WTC11 (cell line): ENCODE results near the gene MCM3AP. TPM values are rescaled to one million over a fixed set of nuclear protein-coding genes. Genes with fewer than 3 reads are reported as not detected.

Experiments
- ATAC-seq: fragments of 200-7000 bp; cut with Tn5 transposase; 2 replicates; pipeline ENCODE4 v1.10.0; 2021; ENCODE audit warnings: mild to moderate bottlenecking, moderate library complexity
- CTCF ChIA-PET: fragments of 300-600 bp; sonication (Branson Sonifier 250); formaldehyde crosslinking; loops from one replicate; lab custom pipeline; 2021; ENCODE audit warnings: antibody characterized with exemption; lab: Charles Lee
- POLR2A ChIA-PET: fragments of 350-600 bp; sonication (Branson Sonifier 250); formaldehyde crosslinking; loops from one replicate; lab custom pipeline; 2021; ENCODE audit warnings: antibody characterized with exemption; lab: Charles Lee
- DNase-seq: peaks from one replicate; pipeline ENCODE4 v3.0.0; 2021; ENCODE audit warnings: low spot score
- H3K27ac Mint-ChIP-seq: 2 replicates; pipeline ENCODE4 v1.8.0; 2021; ENCODE audit warnings: mixed read lengths
- H3K27me3 Mint-ChIP-seq: 2 replicates; pipeline ENCODE4 v1.8.0; 2021; ENCODE audit warnings: low read depth, mild to moderate bottlenecking, moderate library complexity, mixed read lengths
- H3K36me3 Mint-ChIP-seq: 2 replicates; pipeline ENCODE4 v1.8.0; 2021; ENCODE audit warnings: mixed read lengths
- H3K4me1 Mint-ChIP-seq: 2 replicates; pipeline ENCODE4 v1.8.0; 2022; ENCODE audit warnings: mixed read lengths
- H3K4me3 Mint-ChIP-seq: 2 replicates; pipeline ENCODE4 v1.8.0; 2021; ENCODE audit warnings: mild to moderate bottlenecking, moderate library complexity, mixed read lengths
- H3K9me3 Mint-ChIP-seq: 2 replicates; pipeline ENCODE4 v1.8.0; 2021; ENCODE audit warnings: mixed read lengths
- ESRRA ChIP-seq: sonication (generic); formaldehyde crosslinking; IDR thresholded peaks from 2 replicates; pipeline ENCODE4 v1.8.1; 2022; ENCODE audit warnings: mild to moderate bottlenecking, missing genetic modification reagents, borderline replicate concordance
- GRHL2 ChIP-seq: fragments of 250-450 bp; sonication (Bioruptor Pico); IDR thresholded peaks from 2 replicates; pipeline ENCODE4 v1.8.0; 2022; ENCODE audit warnings: mild to moderate bottlenecking, moderate library complexity; ENCODE audit not compliant: insufficient replicate concordance, severe bottlenecking
- HMGA2 ChIP-seq: fragments of 250-450 bp; sonication (Bioruptor Pico); IDR thresholded peaks from 2 replicates; pipeline ENCODE4 v1.4.0; 2021; ENCODE audit warnings: mild to moderate bottlenecking, moderate library complexity
- JAZF1 ChIP-seq: fragments of 250-450 bp; sonication (Bioruptor Pico); IDR thresholded peaks from 2 replicates; pipeline ENCODE4 v1.9.0; 2021; ENCODE audit warnings: moderate library complexity, mild to moderate bottlenecking, inconsistent platforms
- JUN ChIP-seq: sonication (generic); formaldehyde crosslinking; IDR thresholded peaks from 2 replicates; pipeline ENCODE4 v1.8.0; 2023; ENCODE audit warnings: mild to moderate bottlenecking, missing genetic modification reagents
- KAT7 ChIP-seq: sonication (generic); formaldehyde crosslinking; IDR thresholded peaks from 2 replicates; pipeline ENCODE4 v1.8.1; 2023; ENCODE audit warnings: missing genetic modification reagents, mild to moderate bottlenecking, borderline replicate concordance
- NFYB ChIP-seq: sonication (generic); formaldehyde crosslinking; conservative IDR thresholded peaks from 2 replicates; pipeline ENCODE4 v1.8.0; 2022; ENCODE audit warnings: low read depth, missing genetic modification reagents
- NR2C2 ChIP-seq: sonication (generic); formaldehyde crosslinking; IDR thresholded peaks from 2 replicates; pipeline ENCODE4 v1.8.0; 2022; ENCODE audit warnings: mild to moderate bottlenecking, missing genetic modification reagents
- RORB ChIP-seq: fragments of 250-450 bp; sonication (Bioruptor Pico); IDR thresholded peaks from 2 replicates; pipeline ENCODE4 v1.9.0; 2021; ENCODE audit warnings: mild to moderate bottlenecking
- SMAD4 ChIP-seq: sonication (generic); formaldehyde crosslinking; IDR thresholded peaks from 2 replicates; pipeline ENCODE4 v1.8.0; 2022; ENCODE audit warnings: mild to moderate bottlenecking, missing genetic modification reagents
- SP1 ChIP-seq: sonication (generic); formaldehyde crosslinking; conservative IDR thresholded peaks from 2 replicates; pipeline ENCODE4 v1.8.1; 2022; ENCODE audit warnings: missing genetic modification reagents
- ZBTB21 ChIP-seq: sonication (generic); formaldehyde crosslinking; IDR thresholded peaks from 2 replicates; pipeline ENCODE4 v1.8.1; 2023; ENCODE audit warnings: mild to moderate bottlenecking, missing genetic modification reagents, borderline replicate concordance
- ZNF232 ChIP-seq: sonication (generic); formaldehyde crosslinking; IDR thresholded peaks from 2 replicates; pipeline ENCODE4 v1.8.0; 2022; ENCODE audit warnings: mild to moderate bottlenecking, missing genetic modification reagents
- ZNF263 ChIP-seq: sonication (generic); formaldehyde crosslinking; IDR thresholded peaks from 2 replicates; pipeline ENCODE4 v1.8.1; 2022; ENCODE audit warnings: low read depth, mild to moderate bottlenecking, moderate library complexity, missing genetic modification reagents
- total RNA-seq: library from RNA; stranded (reverse); gene quantifications from 3 replicates; pipeline ENCODE4 v1.2.3, GENCODE V29; 2021
- TF ChIP-seq, protein P1 (sequence below): sonication (generic); formaldehyde crosslinking; IDR thresholded peaks from 2 replicates; pipeline ENCODE4 v1.8.0; 2023; ENCODE audit warnings: mild to moderate bottlenecking, missing genetic modification reagents
- TF ChIP-seq, protein P2 (sequence below): sonication (generic); formaldehyde crosslinking; IDR thresholded peaks from 2 replicates; pipeline ENCODE4 v1.8.1; 2022; ENCODE audit warnings: mild to moderate bottlenecking, moderate library complexity, missing genetic modification reagents
- TF ChIP-seq, protein P3 (sequence below): sonication (generic); formaldehyde crosslinking; IDR thresholded peaks from 2 replicates; pipeline ENCODE4 v1.8.0; 2023; ENCODE audit warnings: missing genetic modification reagents
- TF ChIP-seq, protein P4 (sequence below): sonication (generic); formaldehyde crosslinking; IDR thresholded peaks from 2 replicates; pipeline ENCODE4 v1.8.1; 2022; ENCODE audit warnings: low read depth, missing genetic modification reagents, borderline replicate concordance
- TF ChIP-seq, protein P5 (sequence below): fragments of 200-600 bp; IDR thresholded peaks from 2 replicates; pipeline ENCODE4 v1.8.0; 2022; ENCODE audit warnings: antibody characterized with exemption
- TF ChIP-seq, protein P6 (sequence below): sonication (generic); formaldehyde crosslinking; IDR thresholded peaks from 2 replicates; pipeline ENCODE4 v1.8.0; 2022; ENCODE audit warnings: mild to moderate bottlenecking, missing genetic modification reagents
- TF ChIP-seq, protein P7 (sequence below): fragments of 250-450 bp; sonication (Bioruptor Pico); IDR thresholded peaks from 2 replicates; pipeline ENCODE4 v1.9.0; 2021; ENCODE audit warnings: mild to moderate bottlenecking
- TF ChIP-seq, protein P8 (sequence below): fragments of 250-450 bp; sonication (Bioruptor Pico); IDR thresholded peaks from 2 replicates; pipeline ENCODE4 v2.1.2; 2022; ENCODE audit warnings: mild to moderate bottlenecking, moderate library complexity

MCM3AP gene
- total RNA-seq, 1 experiment from 2014 or later, result 167 TPM

DNA sequence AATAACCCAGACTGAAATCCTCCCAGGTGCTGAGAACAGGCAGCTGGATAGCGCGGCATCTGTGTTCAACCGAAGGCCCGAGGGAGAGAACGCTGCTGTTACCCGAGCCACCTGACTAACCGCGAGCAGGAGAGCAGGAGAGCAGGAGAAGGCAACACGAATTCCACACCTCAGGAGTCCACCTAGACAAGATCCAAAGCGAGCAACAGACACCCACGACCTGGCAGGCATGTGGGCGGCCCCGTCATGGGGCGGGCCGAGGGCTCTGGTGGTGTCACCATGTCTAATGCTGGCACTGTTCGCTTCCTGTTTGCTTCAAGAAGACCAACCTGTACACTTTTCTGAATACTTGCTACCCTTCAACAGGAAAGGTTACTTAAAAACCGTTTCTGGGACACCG is 80.2 kb downstream of the MCM3AP start:
- TF ChIP-seq, protein P1, sequence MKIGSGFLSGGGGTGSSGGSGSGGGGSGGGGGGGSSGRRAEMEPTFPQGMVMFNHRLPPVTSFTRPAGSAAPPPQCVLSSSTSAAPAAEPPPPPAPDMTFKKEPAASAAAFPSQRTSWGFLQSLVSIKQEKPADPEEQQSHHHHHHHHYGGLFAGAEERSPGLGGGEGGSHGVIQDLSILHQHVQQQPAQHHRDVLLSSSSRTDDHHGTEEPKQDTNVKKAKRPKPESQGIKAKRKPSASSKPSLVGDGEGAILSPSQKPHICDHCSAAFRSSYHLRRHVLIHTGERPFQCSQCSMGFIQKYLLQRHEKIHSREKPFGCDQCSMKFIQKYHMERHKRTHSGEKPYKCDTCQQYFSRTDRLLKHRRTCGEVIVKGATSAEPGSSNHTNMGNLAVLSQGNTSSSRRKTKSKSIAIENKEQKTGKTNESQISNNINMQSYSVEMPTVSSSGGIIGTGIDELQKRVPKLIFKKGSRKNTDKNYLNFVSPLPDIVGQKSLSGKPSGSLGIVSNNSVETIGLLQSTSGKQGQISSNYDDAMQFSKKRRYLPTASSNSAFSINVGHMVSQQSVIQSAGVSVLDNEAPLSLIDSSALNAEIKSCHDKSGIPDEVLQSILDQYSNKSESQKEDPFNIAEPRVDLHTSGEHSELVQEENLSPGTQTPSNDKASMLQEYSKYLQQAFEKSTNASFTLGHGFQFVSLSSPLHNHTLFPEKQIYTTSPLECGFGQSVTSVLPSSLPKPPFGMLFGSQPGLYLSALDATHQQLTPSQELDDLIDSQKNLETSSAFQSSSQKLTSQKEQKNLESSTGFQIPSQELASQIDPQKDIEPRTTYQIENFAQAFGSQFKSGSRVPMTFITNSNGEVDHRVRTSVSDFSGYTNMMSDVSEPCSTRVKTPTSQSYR, result no peak
- TF ChIP-seq GRHL2 (CRISPR knock-in tag) (no peak), ZNF263 (CRISPR knock-in tag) (no peak), ZNF232 (CRISPR knock-in tag) (no peak), JAZF1 (no peak), ESRRA (no peak), HMGA2 (CRISPR knock-in tag) (no peak), NR2C2 (CRISPR knock-in tag) (no peak), SP1 (no peak)
- TF ChIP-seq, protein P2, sequence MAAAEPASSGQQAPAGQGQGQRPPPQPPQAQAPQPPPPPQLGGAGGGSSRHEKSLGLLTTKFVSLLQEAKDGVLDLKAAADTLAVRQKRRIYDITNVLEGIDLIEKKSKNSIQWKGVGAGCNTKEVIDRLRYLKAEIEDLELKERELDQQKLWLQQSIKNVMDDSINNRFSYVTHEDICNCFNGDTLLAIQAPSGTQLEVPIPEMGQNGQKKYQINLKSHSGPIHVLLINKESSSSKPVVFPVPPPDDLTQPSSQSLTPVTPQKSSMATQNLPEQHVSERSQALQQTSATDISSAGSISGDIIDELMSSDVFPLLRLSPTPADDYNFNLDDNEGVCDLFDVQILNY (CRISPR knock-in tag), result no peak
- TF ChIP-seq, protein P3, sequence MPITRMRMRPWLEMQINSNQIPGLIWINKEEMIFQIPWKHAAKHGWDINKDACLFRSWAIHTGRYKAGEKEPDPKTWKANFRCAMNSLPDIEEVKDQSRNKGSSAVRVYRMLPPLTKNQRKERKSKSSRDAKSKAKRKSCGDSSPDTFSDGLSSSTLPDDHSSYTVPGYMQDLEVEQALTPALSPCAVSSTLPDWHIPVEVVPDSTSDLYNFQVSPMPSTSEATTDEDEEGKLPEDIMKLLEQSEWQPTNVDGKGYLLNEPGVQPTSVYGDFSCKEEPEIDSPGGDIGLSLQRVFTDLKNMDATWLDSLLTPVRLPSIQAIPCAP (CRISPR knock-in tag), result no peak
- H3K27ac Mint-ChIP-seq, result no peak overlapping the region
- no peak overlapping the region for H3K4me3 Mint-ChIP-seq
- ATAC-seq (no peak), DNase-seq (no peak)
- H3K36me3 Mint-ChIP-seq, result peaks cover 52% of the 10 kb centered on the region
- H3K4me1 Mint-ChIP-seq, result peaks cover 8% of the 10 kb centered on the region
- no peaks in the 10 kb centered on the region for H3K9me3 Mint-ChIP-seq
- no peaks in the 10 kb centered on the region for H3K27me3 Mint-ChIP-seq
- ChIA-PET CTCF (no interaction called here), POLR2A (no interaction called here)

DNA sequence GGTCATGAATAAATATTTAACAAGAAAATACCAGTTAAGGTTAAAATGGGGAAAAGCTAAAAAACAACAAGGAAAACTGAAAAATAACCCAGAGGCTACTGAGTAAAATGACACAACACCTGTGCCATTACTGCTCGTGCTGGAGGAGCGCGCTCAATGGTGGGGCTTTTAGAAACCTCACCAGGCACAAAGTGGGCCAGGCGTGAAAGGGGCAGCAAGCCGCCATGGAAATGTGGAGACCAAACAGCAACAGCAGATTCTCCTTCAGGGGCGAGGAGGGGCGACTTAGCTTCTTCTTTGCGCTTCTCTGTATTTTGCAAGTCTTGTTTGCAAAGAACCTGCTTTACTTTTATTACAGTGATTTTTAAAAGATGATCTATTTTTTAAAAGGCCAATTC is 82.2 kb downstream of the MCM3AP start:
- POLR2A ChIA-PET, result no interaction called here
- Mint-ChIP-seq H3K27me3 (no peaks in the 10 kb centered on the region), H3K4me3 (no peak overlapping the region), H3K9me3 (peaks cover 6% of the 10 kb centered on the region; the same call in 1 of the 2 replicates)
- no peak for TF ChIP-seq NFYB (CRISPR knock-in tag)
- TF ChIP-seq RORB (CRISPR knock-in tag), result no peak
- TF ChIP-seq, all 79 proteins: peak for 0
- H3K4me1 Mint-ChIP-seq, result peaks cover 8% of the 10 kb centered on the region
- CTCF ChIA-PET, result interaction anchor here (1.4 kb wide), 1 partner anchor 60 kb away, joined by 4 read pairs; no protein-coding TSS in a partner anchor
- ATAC-seq, result no peak
- H3K27ac Mint-ChIP-seq, result peak overlapping the region; percentile 82
- H3K36me3 Mint-ChIP-seq, result peaks cover 66% of the 10 kb centered on the region
- no peak for DNase-seq

DNA sequence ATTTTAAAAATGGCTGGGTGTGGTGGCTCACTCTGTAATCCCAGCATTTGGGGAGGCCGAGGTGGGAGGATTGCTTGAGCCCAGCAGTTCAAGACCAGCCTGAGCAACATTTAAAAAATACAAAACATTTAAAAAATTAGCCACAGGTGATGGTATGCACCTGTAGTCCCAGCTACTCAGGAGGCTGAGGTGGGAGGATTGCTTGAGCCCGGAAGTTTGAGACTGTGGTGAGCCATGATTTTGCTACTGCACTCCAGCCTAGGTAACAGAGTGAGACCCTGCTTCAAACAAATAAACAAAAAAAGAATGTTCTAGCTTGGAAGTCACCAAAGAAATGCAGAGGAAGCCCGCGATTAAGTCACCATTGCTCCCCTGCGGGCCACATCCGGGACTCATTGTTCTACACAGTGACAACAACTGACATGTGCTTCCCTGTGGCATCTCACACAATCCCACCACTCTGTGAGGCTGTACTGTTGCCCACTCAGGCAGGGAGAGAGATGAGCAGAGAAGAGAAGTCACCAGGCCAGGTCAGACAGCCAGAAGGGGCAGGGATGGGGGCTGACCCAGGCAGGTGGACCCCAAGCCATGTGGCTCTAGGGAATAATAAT is 82.7 kb downstream of the MCM3AP start:
- H3K36me3 Mint-ChIP-seq, result peaks cover 69% of the 10 kb centered on the region
- H3K4me1 Mint-ChIP-seq, result peaks cover 8% of the 10 kb centered on the region
- H3K4me3 Mint-ChIP-seq, result no peak overlapping the region
- ChIA-PET POLR2A (no interaction called here), CTCF (interaction anchor here (1.4 kb wide), 1 partner anchor 59 kb away, joined by 4 read pairs; no protein-coding TSS in a partner anchor)
- H3K27me3 Mint-ChIP-seq, result no peaks in the 10 kb centered on the region
- DNase-seq (no peak), ATAC-seq (peak; percentile 65)
- peaks cover 6% of the 10 kb centered on the region; the same call in 1 of the 2 replicates for H3K9me3 Mint-ChIP-seq
- peak overlapping the region; percentile 82 for H3K27ac Mint-ChIP-seq
- no peak for TF ChIP-seq SP1
- no peak for TF ChIP-seq KAT7 (CRISPR knock-in tag)
- TF ChIP-seq JUN (CRISPR knock-in tag), result no peak
- TF ChIP-seq HMGA2 (CRISPR knock-in tag), result no peak
- TF ChIP-seq, protein P4, sequence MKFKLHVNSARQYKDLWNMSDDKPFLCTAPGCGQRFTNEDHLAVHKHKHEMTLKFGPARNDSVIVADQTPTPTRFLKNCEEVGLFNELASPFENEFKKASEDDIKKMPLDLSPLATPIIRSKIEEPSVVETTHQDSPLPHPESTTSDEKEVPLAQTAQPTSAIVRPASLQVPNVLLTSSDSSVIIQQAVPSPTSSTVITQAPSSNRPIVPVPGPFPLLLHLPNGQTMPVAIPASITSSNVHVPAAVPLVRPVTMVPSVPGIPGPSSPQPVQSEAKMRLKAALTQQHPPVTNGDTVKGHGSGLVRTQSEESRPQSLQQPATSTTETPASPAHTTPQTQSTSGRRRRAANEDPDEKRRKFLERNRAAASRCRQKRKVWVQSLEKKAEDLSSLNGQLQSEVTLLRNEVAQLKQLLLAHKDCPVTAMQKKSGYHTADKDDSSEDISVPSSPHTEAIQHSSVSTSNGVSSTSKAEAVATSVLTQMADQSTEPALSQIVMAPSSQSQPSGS (CRISPR knock-in tag), result no peak
- TF ChIP-seq, protein P5, sequence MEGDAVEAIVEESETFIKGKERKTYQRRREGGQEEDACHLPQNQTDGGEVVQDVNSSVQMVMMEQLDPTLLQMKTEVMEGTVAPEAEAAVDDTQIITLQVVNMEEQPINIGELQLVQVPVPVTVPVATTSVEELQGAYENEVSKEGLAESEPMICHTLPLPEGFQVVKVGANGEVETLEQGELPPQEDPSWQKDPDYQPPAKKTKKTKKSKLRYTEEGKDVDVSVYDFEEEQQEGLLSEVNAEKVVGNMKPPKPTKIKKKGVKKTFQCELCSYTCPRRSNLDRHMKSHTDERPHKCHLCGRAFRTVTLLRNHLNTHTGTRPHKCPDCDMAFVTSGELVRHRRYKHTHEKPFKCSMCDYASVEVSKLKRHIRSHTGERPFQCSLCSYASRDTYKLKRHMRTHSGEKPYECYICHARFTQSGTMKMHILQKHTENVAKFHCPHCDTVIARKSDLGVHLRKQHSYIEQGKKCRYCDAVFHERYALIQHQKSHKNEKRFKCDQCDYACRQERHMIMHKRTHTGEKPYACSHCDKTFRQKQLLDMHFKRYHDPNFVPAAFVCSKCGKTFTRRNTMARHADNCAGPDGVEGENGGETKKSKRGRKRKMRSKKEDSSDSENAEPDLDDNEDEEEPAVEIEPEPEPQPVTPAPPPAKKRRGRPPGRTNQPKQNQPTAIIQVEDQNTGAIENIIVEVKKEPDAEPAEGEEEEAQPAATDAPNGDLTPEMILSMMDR, result no peak
- no peak for TF ChIP-seq ZBTB21 (CRISPR knock-in tag)
- TF ChIP-seq, protein P6, sequence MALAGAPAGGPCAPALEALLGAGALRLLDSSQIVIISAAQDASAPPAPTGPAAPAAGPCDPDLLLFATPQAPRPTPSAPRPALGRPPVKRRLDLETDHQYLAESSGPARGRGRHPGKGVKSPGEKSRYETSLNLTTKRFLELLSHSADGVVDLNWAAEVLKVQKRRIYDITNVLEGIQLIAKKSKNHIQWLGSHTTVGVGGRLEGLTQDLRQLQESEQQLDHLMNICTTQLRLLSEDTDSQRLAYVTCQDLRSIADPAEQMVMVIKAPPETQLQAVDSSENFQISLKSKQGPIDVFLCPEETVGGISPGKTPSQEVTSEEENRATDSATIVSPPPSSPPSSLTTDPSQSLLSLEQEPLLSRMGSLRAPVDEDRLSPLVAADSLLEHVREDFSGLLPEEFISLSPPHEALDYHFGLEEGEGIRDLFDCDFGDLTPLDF (CRISPR knock-in tag), result no peak
- no peak for TF ChIP-seq SMAD4 (CRISPR knock-in tag)
- TF ChIP-seq, protein P7, sequence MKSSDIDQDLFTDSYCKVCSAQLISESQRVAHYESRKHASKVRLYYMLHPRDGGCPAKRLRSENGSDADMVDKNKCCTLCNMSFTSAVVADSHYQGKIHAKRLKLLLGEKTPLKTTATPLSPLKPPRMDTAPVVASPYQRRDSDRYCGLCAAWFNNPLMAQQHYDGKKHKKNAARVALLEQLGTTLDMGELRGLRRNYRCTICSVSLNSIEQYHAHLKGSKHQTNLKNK (CRISPR knock-in tag), result no peak
- TF ChIP-seq, protein P8, sequence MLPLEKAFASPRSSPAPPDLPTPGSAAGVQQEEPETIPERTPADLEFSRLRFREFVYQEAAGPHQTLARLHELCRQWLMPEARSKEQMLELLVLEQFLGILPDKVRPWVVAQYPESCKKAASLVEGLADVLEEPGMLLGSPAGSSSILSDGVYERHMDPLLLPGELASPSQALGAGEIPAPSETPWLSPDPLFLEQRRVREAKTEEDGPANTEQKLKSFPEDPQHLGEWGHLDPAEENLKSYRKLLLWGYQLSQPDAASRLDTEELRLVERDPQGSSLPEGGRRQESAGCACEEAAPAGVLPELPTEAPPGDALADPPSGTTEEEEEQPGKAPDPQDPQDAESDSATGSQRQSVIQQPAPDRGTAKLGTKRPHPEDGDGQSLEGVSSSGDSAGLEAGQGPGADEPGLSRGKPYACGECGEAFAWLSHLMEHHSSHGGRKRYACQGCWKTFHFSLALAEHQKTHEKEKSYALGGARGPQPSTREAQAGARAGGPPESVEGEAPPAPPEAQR (CRISPR knock-in tag), result no peak
